HepG2 (cell line): ENCODE data around the gene ADH4. TPM values are rescaled to one million over a fixed set of nuclear protein-coding genes. Genes with fewer than 3 reads are reported as not detected.

Source experiments
- ATAC-seq: fragments of 200-7000 bp; cut with Tn5 transposase; 3 replicates; pipeline ENCODE4 v1.9.1; 2020; ENCODE audit warnings: mild to moderate bottlenecking, moderate library complexity
- BruUV-seq: library from RNA; stranded (reverse); fragments of 400-500 nt; replicated peaks from 2 replicates; lab custom pipeline; 2021; lab: Mats Ljungman, UMichigan
- CTCF ChIA-PET: fragments of 300-600 bp; formaldehyde crosslinking; extraction: SDS; loops from one replicate; lab custom pipeline; 2021; ENCODE audit warnings: low total read pairs, inconsistent platforms, low intra/inter-chr PET ratio; lab: Yijun Ruan, JAX
- POLR2A ChIA-PET: fragments of 350-600 bp; sonication (Branson Sonifier 250); formaldehyde crosslinking; loops from one replicate; lab custom pipeline; 2020; ENCODE audit warnings: antibody characterized with exemption, inconsistent platforms; lab: Yijun Ruan, JAX
- DNase-seq: peaks from one replicate; pipeline ENCODE4 v3.0.0-alpha.2; 2015; ENCODE audit warnings: low spot score
- FAIRE-seq: peaks from 3 replicates; lab custom pipeline; 2011; peaks lifted over from hg19 to GRCh38; lab: Jason Lieb, UNC
- H2AFZ ChIP-seq: one replicate; pipeline ENCODE4 v1.6.1; 2011; ENCODE audit warnings: low read length, inconsistent platforms
- H3K27ac ChIP-seq: fragments of 300-600 bp; 3 replicates; pipeline ENCODE4 v1.8.0; 2011; ENCODE audit warnings: mixed run types, mild to moderate bottlenecking, mixed read lengths, low read length, inconsistent platforms; ENCODE audit not compliant: insufficient read depth; ENCODE audit errors: extremely low read length
- H3K27me3 ChIP-seq, 2 experiments: fragments of 200-600 bp in 1 of 2; 2 replicates in 1 of 2; 3 replicates in 1 of 2; pipeline versions ENCODE4 v1.6.0 to v1.8.0; 2011; ENCODE audit warnings: low read length in 2 of 2, mild to moderate bottlenecking in 2 of 2, moderate library complexity in 2 of 2, inconsistent platforms in 1 of 2; ENCODE audit not compliant: insufficient read depth in 2 of 2, control insufficient read depth in 1 of 2
- H3K36me3 ChIP-seq, 2 experiments: fragments of 200-600 bp in 1 of 2; replicated peaks in 1 of 2; 2 replicates in 1 of 2; 3 replicates in 1 of 2; pipeline versions ENCODE4 v1.5.1 to v1.8.0; 2011; ENCODE audit warnings: low read length in 2 of 2, inconsistent platforms in 1 of 2; ENCODE audit not compliant: insufficient read depth in 2 of 2, control insufficient read depth in 1 of 2
- H3K4me1 ChIP-seq: 2 replicates; pipeline ENCODE4 v1.5.1; 2012; ENCODE audit warnings: low read length, inconsistent platforms; ENCODE audit not compliant: insufficient read depth
- H3K4me2 ChIP-seq: 2 replicates; pipeline ENCODE4 v1.6.0; 2011; ENCODE audit warnings: low read depth, low read length, inconsistent platforms
- H3K4me3 ChIP-seq, 3 experiments: fragments of 200-600 bp in 1 of 3; sonication (generic), shearing (Covaris generic) in 1 of 3; replicated peaks in 1 of 3; 2 replicates each; pipeline ENCODE4 v1.5.1; 2011 to 2016; ENCODE audit warnings: low read length in 3 of 3, inconsistent platforms in 2 of 3, low read depth in 2 of 3, mild to moderate bottlenecking in 2 of 3, control low read depth in 1 of 3, mixed read lengths in 1 of 3; ENCODE audit not compliant: insufficient read depth in 1 of 3
- H3K79me2 ChIP-seq: one replicate; pipeline ENCODE4 v1.6.1; 2011; ENCODE audit warnings: low read length, inconsistent platforms; ENCODE audit not compliant: insufficient read depth
- H3K9ac ChIP-seq: 2 replicates; pipeline ENCODE4 v1.6.0; 2011; ENCODE audit warnings: mild to moderate bottlenecking, low read depth, low read length, inconsistent platforms; ENCODE audit not compliant: insufficient read depth
- H3K9me3 ChIP-seq: 2 replicates; pipeline ENCODE4 v1.5.1; 2012; ENCODE audit warnings: mild to moderate bottlenecking, low read length
- H4K20me1 ChIP-seq: 2 replicates; pipeline ENCODE4 v1.6.0; 2011; ENCODE audit warnings: inconsistent platforms, mild to moderate bottlenecking, low read length, moderate library complexity; ENCODE audit not compliant: insufficient read depth
- ATF1 ChIP-seq: IDR thresholded peaks from 2 replicates; pipeline ENCODE4 v1.6.1; 2016; ENCODE audit warnings: mild to moderate bottlenecking, control low read depth
- FIP1L1 ChIP-seq: fragments of 200-400 bp; formaldehyde crosslinking; IDR thresholded peaks from 2 replicates; pipeline ENCODE4 v1.6.1; 2018; ENCODE audit warnings: low read depth, mild to moderate bottlenecking, low read length, moderate library complexity, borderline replicate concordance; ENCODE audit not compliant: insufficient read depth
- GABPB1 ChIP-seq: IDR thresholded peaks from 2 replicates; pipeline ENCODE4 v1.6.1; 2016; ENCODE audit warnings: mild to moderate bottlenecking, missing genetic modification reagents, moderate library complexity, missing compliant biosample characterization
- NFIC ChIP-seq: IDR thresholded peaks from 2 replicates; pipeline ENCODE4 v1.6.1; 2012; ENCODE audit warnings: mild to moderate bottlenecking, low read length, inconsistent platforms
- RFX1 ChIP-seq: fragments of 450-650 bp; IDR thresholded peaks from 2 replicates; pipeline ENCODE4 v1.6.1; 2017
- SCMH1 ChIP-seq: sonication (generic); formaldehyde crosslinking; IDR thresholded peaks from 2 replicates; pipeline ENCODE4 v1.9.0; 2021; ENCODE audit warnings: missing genetic modification reagents, mild to moderate bottlenecking, borderline replicate concordance
- SNAPC5 ChIP-seq: sonication (generic); formaldehyde crosslinking; IDR thresholded peaks from 2 replicates; pipeline ENCODE4 v1.8.1; 2023; ENCODE audit warnings: mild to moderate bottlenecking, missing genetic modification reagents, borderline replicate concordance
- STAG1 ChIP-seq: sonication (generic); formaldehyde crosslinking; IDR thresholded peaks from 2 replicates; pipeline ENCODE4 v1.4.0; 2020; ENCODE audit warnings: missing genetic modification reagents
- TAF15 ChIP-seq: fragments of 200-400 bp; formaldehyde crosslinking; IDR thresholded peaks from one replicate; pipeline ENCODE4 v1.6.1; 2018; ENCODE audit warnings: mild to moderate bottlenecking, low read depth, low read length; ENCODE audit not compliant: poor library complexity, severe bottlenecking
- TP53 ChIP-seq: sonication (generic); formaldehyde crosslinking; conservative IDR thresholded peaks from 2 replicates; pipeline ENCODE4 v1.4.0; 2020; ENCODE audit warnings: missing genetic modification reagents
- ZFY ChIP-seq: sonication (generic); formaldehyde crosslinking; IDR thresholded peaks from 2 replicates; pipeline ENCODE4 v1.4.0; 2020; ENCODE audit warnings: missing genetic modification reagents
- ZNF124 ChIP-seq: sonication (generic); formaldehyde crosslinking; IDR thresholded peaks from 2 replicates; pipeline ENCODE4 v1.4.0; 2020; ENCODE audit warnings: missing genetic modification reagents
- ZNF383 ChIP-seq: sonication (generic); formaldehyde crosslinking; IDR thresholded peaks from 2 replicates; pipeline ENCODE4 v1.4.0; 2020; ENCODE audit warnings: missing genetic modification reagents, mild to moderate bottlenecking, borderline replicate concordance
- ZNF484 ChIP-seq: sonication (generic); formaldehyde crosslinking; IDR thresholded peaks from 2 replicates; pipeline ENCODE4 v1.5.1; 2020; ENCODE audit warnings: mild to moderate bottlenecking, low read depth, missing genetic modification reagents, borderline replicate concordance
- ZNF670 ChIP-seq: sonication (generic); formaldehyde crosslinking; IDR thresholded peaks from 2 replicates; pipeline ENCODE4 v1.8.0; 2022; ENCODE audit warnings: mild to moderate bottlenecking, missing genetic modification reagents, borderline replicate concordance
- ZNF678 ChIP-seq: sonication (generic); formaldehyde crosslinking; IDR thresholded peaks from 2 replicates; pipeline ENCODE4 v1.4.0; 2020; ENCODE audit warnings: mild to moderate bottlenecking, missing genetic modification reagents
- ZNF724P ChIP-seq: sonication (generic); formaldehyde crosslinking; IDR thresholded peaks from 2 replicates; pipeline ENCODE4 v1.8.0; 2022; ENCODE audit warnings: missing genetic modification reagents, borderline replicate concordance
- ZNF768 ChIP-seq: sonication (generic); formaldehyde crosslinking; IDR thresholded peaks from 2 replicates; pipeline ENCODE4 v1.4.0; 2020; ENCODE audit warnings: missing genetic modification reagents
- ZSCAN5A ChIP-seq: sonication (generic); formaldehyde crosslinking; IDR thresholded peaks from 2 replicates; pipeline ENCODE4 v1.8.0; 2022; ENCODE audit warnings: mild to moderate bottlenecking, missing genetic modification reagents, borderline replicate concordance
- WGBS: methylation state at CpG from one replicate; pipeline ENCODE4 v1.1.6; 2017; ENCODE audit warnings: low lambda C conversion rate; 5-methylcytosine and 5-hydroxymethylcytosine counted together
- in situ Hi-C: cut with HindIII; loops from 2 replicates; pipeline ENCODE4 v1.10.0; 2017; ENCODE audit warnings: low pct_unique_long_range_greater_than_20kb; ENCODE audit not compliant: extremely low pct_ligation_motif_present
- intact Hi-C: fragments of 100-400 bp; cut with micrococcal nuclease; formaldehyde crosslinking; loops from one replicate; pipeline ENCODE4 v1.10.0; 2022; ENCODE audit not compliant: unreplicated experiment
- polyA plus RNA-seq, 8 experiments: library from polyadenylated mRNA; depleted of rRNA in 3 of 8; stranded (reverse) in 7 of 8; unstranded in 1 of 8; fragments of >200 nt; fragmentation: Illumina TruSeq in 4 of 8; extraction: Trizol in 4 of 8; gene quantifications; 2 replicates each; pipeline versions ENCODE4 v1.2.1 to v1.2.3, GENCODE V29; 2011 to 2016; ENCODE audit warnings: low read depth in 4 of 8, missing spikeins in 1 of 8, mixed read lengths in 1 of 8; ENCODE audit not compliant: insufficient read depth in 1 of 8
- total RNA-seq, 5 experiments: library from RNA; depleted of rRNA; stranded (reverse); fragments of >200 nt; fragmentation: Illumina TruSeq; extraction: Trizol; gene quantifications; 2 replicates each; pipeline ENCODE4 v1.2.3, GENCODE V29; 2016; ENCODE audit warnings: low read depth in 1 of 5

Gene ADH4
- total and polyA plus RNA-seq, 2 of the 13 experiments (the other 11 are each of a cell fraction or from before 2014, with no cell fraction given) = 24.3 to 31.1 TPM

GRCh38 chr4:99076292-99076976, 67.7 kb downstream of the ADH4 start:
- BruUV-seq = no TSS peak
- H2AFZ ChIP-seq = no peak overlapping the region
- FAIRE-seq (no peak), DNase-seq (no peak), ATAC-seq (no peak)
- intact Hi-C loops (loop anchor here (5.0 kb wide), 1 partner anchor 811 kb away; no protein-coding TSS in a partner anchor), in situ Hi-C loops (no loop called here)
- no peaks in the 10 kb centered on the region for H4K20me1 ChIP-seq
- TF ChIP-seq NFIC = no peak
- TF ChIP-seq GABPB1 (CRISPR knock-in tag) = no peak
- TF ChIP-seq TAF15 = no peak
- no peak for TF ChIP-seq ZFY (CRISPR knock-in tag)
- TF ChIP-seq SCMH1 (CRISPR knock-in tag) = no peak
- no peak for TF ChIP-seq ATF1
- no peak overlapping the region for H3K4me3 ChIP-seq
- H3K4me2 ChIP-seq = no peak overlapping the region
- peaks cover 16 to 85% of the 10 kb centered on the region in 2 experiments for H3K36me3 ChIP-seq
- 98% methylated on average over 5 of the region's 5 CpGs for WGBS
- POLR2A ChIA-PET = no interaction called here
- H3K27ac ChIP-seq = no peak overlapping the region
- H3K27me3 ChIP-seq = no peaks in the 10 kb centered on the region
- H3K79me2 ChIP-seq = peaks cover 8% of the 10 kb centered on the region
- H3K9me3 ChIP-seq = no peaks in the 10 kb centered on the region
- peaks cover 45% of the 10 kb centered on the region for H3K4me1 ChIP-seq
- no peak overlapping the region for H3K9ac ChIP-seq
- CTCF ChIA-PET = no interaction called here

GRCh38 chr4:99074816-99075215, 69.3 kb downstream of the ADH4 start:
- DNase-seq = no peak
- Histone ChIP-seq H2AFZ (no peak overlapping the region), H3K9me3 (no peaks in the 10 kb centered on the region), H3K4me3 (no peak overlapping the region), H3K9ac (no peak overlapping the region), H4K20me1 (no peaks in the 10 kb centered on the region), H3K4me2 (no peak overlapping the region), H3K27ac (no peak overlapping the region), H3K36me3 (peaks cover 8 to 75% of the 10 kb centered on the region in 2 experiments), H3K79me2 (peaks cover 5% of the 10 kb centered on the region), H3K4me1 (peaks cover 38% of the 10 kb centered on the region), H3K27me3 (no peaks in the 10 kb centered on the region)
- no peak for ATAC-seq
- BruUV-seq = no TSS peak
- in situ Hi-C loops (no loop called here), intact Hi-C loops (loop anchor here (5.0 kb wide), 1 partner anchor 812 kb away; no protein-coding TSS in a partner anchor)
- ChIA-PET POLR2A (interaction anchor here (1.8 kb wide), 1 partner anchor 14 kb away, joined by 6 read pairs; the partner anchor contains the start of gene ADH5), CTCF (no interaction called here)
- no peak for FAIRE-seq
- 98% methylated on average over 7 of the region's 7 CpGs for WGBS
- TF ChIP-seq FIP1L1 (no peak), TP53 (CRISPR knock-in tag) (no peak), ZNF678 (CRISPR knock-in tag) (no peak), ZNF724P (CRISPR knock-in tag) (no peak), STAG1 (CRISPR knock-in tag) (no peak), ZNF124 (no peak), ZNF383 (CRISPR knock-in tag) (no peak), SNAPC5 (no peak), RFX1 (no peak), ZNF670 (no peak), ZNF768 (CRISPR knock-in tag) (no peak), ZNF484 (CRISPR knock-in tag) (no peak), ZSCAN5A (CRISPR knock-in tag) (no peak)
